ENCODE results near the gene MYOZ3.

The MYOZ3 gene

DNA sequence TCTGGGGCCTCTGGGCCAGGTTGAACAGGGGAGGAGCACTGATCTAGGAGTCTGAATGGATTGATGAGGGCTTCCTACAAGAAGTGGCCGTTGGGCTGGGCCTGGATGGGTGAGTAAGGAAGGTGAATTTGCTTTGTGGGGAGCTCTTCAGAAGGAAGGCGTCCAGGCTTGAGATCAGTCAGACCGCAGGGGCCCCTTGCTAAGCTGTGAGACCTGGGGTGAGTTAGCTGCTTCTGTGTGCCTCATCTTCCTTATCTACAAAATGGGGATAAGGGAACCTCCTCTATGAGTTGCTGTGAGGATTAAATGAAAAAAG lies 21.7 kb upstream of the MYOZ3 start:
- peaks cover 10% of the 10 kb centered on the region for H3K4me1 ChIP-seq (ENCODE audit: insufficient read depth, low read length)

DNA sequence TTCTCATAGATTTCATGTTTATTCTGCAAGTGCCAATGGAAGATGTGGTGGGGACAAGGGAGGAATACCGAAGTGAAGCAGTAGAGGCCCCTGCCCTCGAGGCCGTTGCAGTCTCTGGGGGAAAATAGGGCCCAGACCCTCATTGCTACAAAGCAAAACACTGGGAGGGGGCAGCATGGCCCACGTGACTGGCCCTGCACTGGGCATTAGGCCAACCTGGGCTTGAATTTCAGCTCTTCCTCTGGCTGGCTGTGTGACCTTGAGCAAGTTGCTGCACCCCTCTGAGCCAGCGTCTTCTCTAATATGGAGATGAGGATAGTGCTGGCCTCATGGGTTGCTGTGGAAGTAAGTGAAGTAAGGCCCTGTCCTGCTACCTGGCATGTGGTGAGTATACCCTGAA lies 21.3 kb upstream of the MYOZ3 start:
- peaks cover 11% of the 10 kb centered on the region for H3K4me1 ChIP-seq (ENCODE audit: insufficient read depth, low read length)

More for the DNA sequence above, 21.7 kb upstream of the MYOZ3 start:
- no peak overlapping the region for H3K9ac ChIP-seq (ENCODE audit: low read depth, low read length)
- H3K36me3 ChIP-seq (ENCODE audit: insufficient read depth, low read depth, low read length): no peaks in the 10 kb centered on the region
- H3K27me3 ChIP-seq (ENCODE audit: insufficient read depth, low read length): no peaks in the 10 kb centered on the region
- no peak overlapping the region for H3K27ac ChIP-seq (ENCODE audit: low read length)
- no peaks in the 10 kb centered on the region for H3K9me3 ChIP-seq (ENCODE audit: insufficient read depth, low read depth, low read length)
- H3K4me3 ChIP-seq (ENCODE audit: low read length): no peak overlapping the region

DNA sequence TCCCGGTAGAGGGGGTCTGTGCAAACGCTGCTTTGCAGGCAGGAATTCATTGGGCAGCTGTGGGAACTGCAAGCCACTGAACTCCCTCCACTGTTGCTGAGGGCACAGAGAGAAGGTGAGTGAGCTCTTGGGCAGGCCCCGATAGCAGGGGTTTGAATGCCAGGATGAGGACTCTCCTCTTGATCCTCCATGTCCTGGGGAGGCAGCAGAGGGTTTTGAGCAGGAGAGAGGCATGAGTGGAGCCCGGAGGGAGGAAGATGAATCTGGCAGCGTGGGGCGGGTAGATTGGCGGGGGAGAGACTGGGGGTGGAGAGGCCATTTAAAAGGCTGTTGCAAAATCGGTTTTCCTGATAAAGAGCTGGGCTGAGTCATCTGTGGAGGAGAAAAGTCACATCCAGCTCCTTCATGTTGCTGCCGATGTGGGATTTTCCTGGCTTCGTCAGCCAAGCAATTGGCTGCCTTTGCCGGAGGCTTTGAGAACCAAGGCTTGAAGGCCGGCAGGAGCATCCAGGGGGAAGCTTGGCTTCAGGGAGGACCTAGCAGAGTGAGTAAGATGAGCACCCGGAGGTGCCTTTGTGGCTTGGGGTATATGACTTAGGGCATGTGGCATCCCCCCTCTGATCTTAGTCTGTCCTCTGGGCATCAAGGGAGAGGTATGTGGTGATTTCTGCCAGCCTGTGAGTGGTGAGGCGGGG lies 20.6 kb upstream of the MYOZ3 start, which contains the start of gene SYNPO:
TSS of gene SYNPO (plus strand) at position 350 of the 695 bp plus-strand sequence. CDS start 7,616 bp downstream, outside the sequence.
- Histone ChIP-seq H3K36me3 (ENCODE audit: insufficient read depth, low read depth, low read length) (no peaks in the 10 kb centered on the region), H3K4me3 (ENCODE audit: low read length) (no peak within 1 kb of the TSS), H3K27me3 (ENCODE audit: insufficient read depth, low read length) (no peaks in the 10 kb centered on the region), H3K4me1 (ENCODE audit: insufficient read depth, low read length) (peaks cover 17% of the 10 kb centered on the region), H3K9ac (ENCODE audit: low read depth, low read length) (no peak within 1 kb of the TSS), H3K9me3 (ENCODE audit: insufficient read depth, low read depth, low read length) (no peaks in the 10 kb centered on the region), H3K27ac (ENCODE audit: low read length) (no peak within 1 kb of the TSS)

More for the DNA sequence above, 21.3 kb upstream of the MYOZ3 start:
- Histone ChIP-seq H3K9ac (ENCODE audit: low read depth, low read length) (no peak overlapping the region), H3K9me3 (ENCODE audit: insufficient read depth, low read depth, low read length) (no peaks in the 10 kb centered on the region), H3K27ac (ENCODE audit: low read length) (no peak overlapping the region), H3K4me3 (ENCODE audit: low read length) (no peak overlapping the region), H3K36me3 (ENCODE audit: insufficient read depth, low read depth, low read length) (no peaks in the 10 kb centered on the region), H3K27me3 (ENCODE audit: insufficient read depth, low read length) (no peaks in the 10 kb centered on the region)

DNA sequence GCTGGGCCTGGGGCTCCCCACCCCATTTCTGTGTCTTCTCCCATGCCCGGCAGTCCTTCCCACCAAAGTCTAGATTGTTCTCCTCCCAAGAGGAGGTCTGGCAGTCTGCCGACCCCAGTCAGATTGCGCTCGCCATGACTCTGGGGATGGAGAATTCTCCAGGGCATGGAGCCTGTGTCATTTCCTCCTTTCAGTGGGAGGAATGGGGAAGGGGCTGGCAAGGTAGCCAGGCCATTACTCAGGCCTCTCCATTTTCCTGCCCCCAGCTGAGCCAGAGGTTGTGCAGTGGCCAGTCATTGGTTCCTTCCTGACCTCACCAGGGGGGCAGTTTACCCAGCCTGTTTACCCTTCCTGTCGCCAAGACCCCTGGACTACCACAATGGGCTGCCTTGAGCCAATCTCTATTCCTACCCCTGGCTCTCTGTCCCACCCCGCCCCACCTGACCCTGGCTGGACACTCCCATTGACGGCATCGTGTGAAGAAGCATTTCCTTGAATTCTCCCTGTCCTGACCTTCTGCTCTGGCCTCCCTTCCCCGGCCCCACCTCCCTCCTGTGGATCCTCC lies 20.0 kb upstream of the MYOZ3 start:
- H3K27me3 ChIP-seq (ENCODE audit: insufficient read depth, low read length): no peaks in the 10 kb centered on the region
- H3K9ac ChIP-seq (ENCODE audit: low read depth, low read length): no peak overlapping the region
- H3K27ac ChIP-seq (ENCODE audit: low read length): no peak overlapping the region
- no peak overlapping the region for H3K4me3 ChIP-seq (ENCODE audit: low read length)
- H3K9me3 ChIP-seq (ENCODE audit: insufficient read depth, low read depth, low read length): no peaks in the 10 kb centered on the region
- H3K36me3 ChIP-seq (ENCODE audit: insufficient read depth, low read depth, low read length): no peaks in the 10 kb centered on the region
- peaks cover 17% of the 10 kb centered on the region for H3K4me1 ChIP-seq (ENCODE audit: insufficient read depth, low read length)

DNA sequence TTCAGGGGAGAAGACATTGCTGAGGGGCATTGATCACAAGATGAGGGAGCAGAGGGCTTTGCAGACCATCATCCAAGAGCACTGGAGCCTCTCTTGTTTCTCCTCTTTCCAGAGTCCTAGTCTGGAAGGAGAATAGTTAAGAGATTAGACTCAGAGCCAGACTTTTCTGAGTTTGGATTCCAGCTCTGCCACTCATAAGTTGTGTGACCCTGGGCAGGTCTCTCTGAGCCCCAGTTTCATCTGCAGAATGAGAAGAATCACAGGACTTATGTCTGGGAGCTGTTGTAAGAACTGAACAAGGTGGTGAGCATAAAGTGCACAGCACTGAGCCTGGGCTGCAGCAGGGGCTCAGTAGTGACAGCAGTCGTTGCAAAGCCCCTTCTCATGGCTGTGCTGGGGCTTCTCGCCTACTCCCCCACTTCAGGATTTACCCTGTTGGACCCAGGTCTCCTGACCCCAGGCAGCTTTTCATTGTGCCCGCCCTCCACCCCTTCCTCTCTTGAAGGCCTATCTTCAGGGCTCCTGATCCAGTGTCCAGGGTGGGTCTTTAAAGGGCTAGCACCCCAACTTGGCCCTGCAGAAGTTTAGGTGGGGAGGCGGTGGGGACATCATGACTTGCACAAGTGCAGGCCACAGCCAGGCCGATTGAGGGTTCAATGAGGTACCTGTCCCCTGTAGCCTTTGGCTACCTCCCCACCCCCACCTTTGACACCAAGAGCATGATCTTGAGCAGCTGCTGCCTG lies 19.1 kb upstream of the MYOZ3 start:
- Histone ChIP-seq H3K4me3 (ENCODE audit: low read length) (no peak overlapping the region), H3K27ac (ENCODE audit: low read length) (no peak overlapping the region), H3K9me3 (ENCODE audit: insufficient read depth, low read depth, low read length) (no peaks in the 10 kb centered on the region), H3K36me3 (ENCODE audit: insufficient read depth, low read depth, low read length) (no peaks in the 10 kb centered on the region), H3K27me3 (ENCODE audit: insufficient read depth, low read length) (no peaks in the 10 kb centered on the region), H3K9ac (ENCODE audit: low read depth, low read length) (no peak overlapping the region), H3K4me1 (ENCODE audit: insufficient read depth, low read length) (peaks cover 17% of the 10 kb centered on the region)

DNA sequence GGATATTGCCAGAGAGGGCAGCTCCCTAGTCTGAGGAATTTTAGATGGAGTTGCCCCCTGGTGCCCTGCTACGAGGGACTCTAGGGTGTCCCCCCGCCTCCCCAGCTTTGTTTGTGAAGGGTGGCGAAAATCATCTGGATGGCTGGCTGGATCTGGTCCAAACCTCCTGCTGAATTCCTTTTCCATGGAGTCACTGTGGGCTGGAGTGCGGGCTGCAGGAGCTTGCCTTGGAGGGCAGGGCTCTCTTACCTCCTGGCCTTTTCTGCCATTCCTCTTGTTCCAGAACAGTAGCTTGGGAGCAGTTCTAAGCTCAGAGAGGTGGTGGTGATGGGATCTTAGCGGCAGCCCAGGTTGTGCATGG lies 18.5 kb upstream of the MYOZ3 start:
- H3K36me3 ChIP-seq (ENCODE audit: insufficient read depth, low read depth, low read length): no peaks in the 10 kb centered on the region
- H3K4me3 ChIP-seq (ENCODE audit: low read length): no peak overlapping the region

DNA sequence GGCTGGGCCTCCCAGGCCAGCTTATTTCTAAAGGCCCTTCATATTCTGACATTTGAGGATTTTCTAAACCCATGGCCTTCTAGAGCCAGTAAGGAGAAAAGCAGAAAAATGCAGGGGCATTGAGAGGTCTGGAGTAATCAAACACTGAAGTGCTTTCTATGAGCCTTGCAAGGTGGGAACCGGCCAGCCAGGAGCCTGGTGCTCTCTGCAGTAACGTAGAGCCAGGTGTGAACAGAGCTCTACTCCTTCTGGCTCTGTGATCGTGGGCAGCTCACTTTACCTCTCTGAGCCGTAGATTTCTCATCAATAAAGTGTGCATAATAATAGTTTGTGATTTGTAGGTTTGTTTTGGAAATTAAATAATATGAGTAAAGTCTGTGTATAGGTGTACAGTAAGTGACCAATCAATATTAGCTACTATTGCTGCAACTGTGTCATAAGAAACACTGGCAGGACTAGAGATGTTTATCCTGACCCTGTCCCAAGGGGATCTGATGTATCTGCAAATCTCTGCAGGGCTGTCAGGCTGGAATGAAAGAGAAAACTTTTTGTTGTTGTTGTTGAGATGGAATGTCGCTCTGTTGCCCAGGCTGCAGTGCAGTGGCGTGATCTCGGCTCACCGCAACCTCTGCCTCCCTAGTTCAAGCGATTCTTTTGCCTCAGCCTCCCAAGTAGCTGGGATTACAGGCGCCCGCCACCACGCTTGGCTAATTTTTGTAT lies 17.9 kb upstream of the MYOZ3 start:
- Histone ChIP-seq H3K9me3 (ENCODE audit: insufficient read depth, low read depth, low read length) (no peaks in the 10 kb centered on the region), H3K4me1 (ENCODE audit: insufficient read depth, low read length) (peaks cover 17% of the 10 kb centered on the region), H3K27me3 (ENCODE audit: insufficient read depth, low read length) (no peaks in the 10 kb centered on the region), H3K36me3 (ENCODE audit: insufficient read depth, low read depth, low read length) (no peaks in the 10 kb centered on the region), H3K9ac (ENCODE audit: low read depth, low read length) (no peak overlapping the region), H3K4me3 (ENCODE audit: low read length) (no peak overlapping the region), H3K27ac (ENCODE audit: low read length) (no peak overlapping the region)

More for the DNA sequence above, 18.5 kb upstream of the MYOZ3 start:
- Histone ChIP-seq H3K27me3 (ENCODE audit: insufficient read depth, low read length) (no peaks in the 10 kb centered on the region), H3K9ac (ENCODE audit: low read depth, low read length) (no peak overlapping the region), H3K27ac (ENCODE audit: low read length) (no peak overlapping the region), H3K4me1 (ENCODE audit: insufficient read depth, low read length) (peaks cover 17% of the 10 kb centered on the region), H3K9me3 (ENCODE audit: insufficient read depth, low read depth, low read length) (no peaks in the 10 kb centered on the region)

DNA sequence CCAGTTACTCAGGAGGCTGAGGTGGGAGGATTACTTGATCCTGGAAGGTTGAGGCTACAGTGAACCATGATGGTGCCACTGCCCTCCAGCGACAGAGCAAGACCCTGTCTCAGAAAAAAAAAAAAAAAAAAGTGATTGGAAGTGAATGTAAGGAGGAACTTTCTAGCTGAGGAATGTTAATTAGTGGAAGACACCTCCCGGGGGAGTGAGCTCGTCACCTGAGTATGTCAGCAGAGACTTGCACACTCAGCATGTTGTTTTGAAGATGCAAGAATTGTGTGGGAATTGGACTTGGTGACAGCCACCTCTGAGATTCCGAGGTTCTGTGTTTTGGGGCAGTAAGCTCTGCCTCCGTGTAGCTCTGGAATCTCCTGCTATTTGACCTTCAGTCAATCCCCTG lies 17.0 kb upstream of the MYOZ3 start:
- peaks cover 14% of the 10 kb centered on the region for H3K4me1 ChIP-seq (ENCODE audit: insufficient read depth, low read length)
- no peaks in the 10 kb centered on the region for H3K9me3 ChIP-seq (ENCODE audit: insufficient read depth, low read depth, low read length)
- no peaks in the 10 kb centered on the region for H3K36me3 ChIP-seq (ENCODE audit: insufficient read depth, low read depth, low read length)
- H3K27ac ChIP-seq (ENCODE audit: low read length): no peak overlapping the region
- H3K27me3 ChIP-seq (ENCODE audit: insufficient read depth, low read length): no peaks in the 10 kb centered on the region
- no peak overlapping the region for H3K9ac ChIP-seq (ENCODE audit: low read depth, low read length)
- H3K4me3 ChIP-seq (ENCODE audit: low read length): no peak overlapping the region

DNA sequence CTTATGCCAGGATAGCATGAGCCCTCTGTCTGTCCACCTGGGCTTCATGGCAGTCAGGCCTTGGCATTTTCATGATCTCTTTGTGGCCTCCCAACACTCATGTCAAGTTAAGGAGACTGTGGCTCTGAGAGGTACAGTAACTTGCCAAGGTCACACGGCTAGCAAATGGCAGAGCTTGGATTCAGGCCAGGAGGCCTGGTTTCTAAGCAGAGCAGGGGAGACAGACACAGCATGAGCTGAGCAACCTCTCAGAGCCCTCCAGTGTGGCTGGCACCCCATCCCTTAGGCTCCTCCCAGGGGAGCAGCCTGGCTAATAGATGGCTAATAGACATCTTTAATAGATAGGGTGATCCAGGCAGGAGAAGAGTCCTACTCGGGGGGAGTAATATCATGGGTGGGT lies 16.5 kb upstream of the MYOZ3 start:
- Histone ChIP-seq H3K9me3 (ENCODE audit: insufficient read depth, low read depth, low read length) (no peaks in the 10 kb centered on the region), H3K27ac (ENCODE audit: low read length) (no peak overlapping the region), H3K9ac (ENCODE audit: low read depth, low read length) (no peak overlapping the region), H3K36me3 (ENCODE audit: insufficient read depth, low read depth, low read length) (no peaks in the 10 kb centered on the region), H3K4me3 (ENCODE audit: low read length) (no peak overlapping the region), H3K4me1 (ENCODE audit: insufficient read depth, low read length) (peaks cover 14% of the 10 kb centered on the region), H3K27me3 (ENCODE audit: insufficient read depth, low read length) (no peaks in the 10 kb centered on the region)

DNA sequence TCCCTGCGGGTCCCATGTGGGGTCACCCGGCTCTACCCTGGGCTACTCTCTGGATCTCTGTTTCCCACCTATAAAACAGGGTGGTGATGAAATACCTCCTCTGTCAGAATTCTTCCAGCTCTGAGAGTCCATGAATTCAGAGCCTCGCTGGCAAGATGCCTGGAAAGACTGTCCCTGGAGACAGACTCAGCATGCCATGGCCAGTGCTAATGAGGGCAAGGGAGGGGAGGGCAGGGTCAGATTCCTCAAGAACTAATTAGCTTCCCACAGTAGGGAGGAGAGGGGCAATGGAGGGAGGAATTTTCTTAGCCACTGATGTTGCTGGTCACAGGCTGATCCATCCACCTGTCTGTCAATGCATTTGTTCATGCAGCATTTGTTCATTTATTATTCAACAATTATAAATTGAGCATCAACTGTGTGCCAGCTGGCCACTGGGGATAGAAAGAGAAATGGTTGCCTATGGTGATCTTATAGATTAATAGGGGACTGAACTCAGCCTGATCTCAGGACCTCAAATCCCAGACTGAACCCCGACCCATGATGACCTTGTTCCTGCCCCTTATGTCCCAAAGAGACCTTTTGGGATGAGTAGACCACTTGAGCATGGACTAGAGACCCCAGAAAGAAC lies 15.9 kb upstream of the MYOZ3 start:
- Histone ChIP-seq H3K9me3 (ENCODE audit: insufficient read depth, low read depth, low read length) (no peaks in the 10 kb centered on the region), H3K9ac (ENCODE audit: low read depth, low read length) (no peak overlapping the region; the same call in 1 of the 2 replicates), H3K4me3 (ENCODE audit: low read length) (no peak overlapping the region), H3K36me3 (ENCODE audit: insufficient read depth, low read depth, low read length) (no peaks in the 10 kb centered on the region), H3K27me3 (ENCODE audit: insufficient read depth, low read length) (no peaks in the 10 kb centered on the region), H3K27ac (ENCODE audit: low read length) (no peak overlapping the region), H3K4me1 (ENCODE audit: insufficient read depth, low read length) (peaks cover 14% of the 10 kb centered on the region)
